A549 (cell line): Measurements from ENCODE around the gene RAPGEF2. TPM values are rescaled to one million over a fixed set of nuclear protein-coding genes. Genes with fewer than 3 reads are reported as not detected.

Experiments
- ATAC-seq, 2 experiments: fragments of 200-7000 bp in 1 of 2; fragments of >200 bp in 1 of 2; cut with Nextera tagmentation in 1 of 2; cut with Tn5 transposase in 1 of 2; 3 replicates each; pipeline versions ENCODE4 v1.8.0 to v1.9.1; 2018 to 2020; ENCODE audit warnings: mild to moderate bottlenecking in 1 of 2, moderate library complexity in 1 of 2
- CTCF ChIA-PET: fragments of 300-600 bp; sonication (Branson Sonifier 250); formaldehyde crosslinking; extraction: SDS; loops from one replicate; lab custom pipeline; 2021; ENCODE audit warnings: antibody characterized with exemption, inconsistent platforms; lab: Yijun Ruan, JAX
- POLR2A ChIA-PET: fragments of 350-600 bp; formaldehyde crosslinking; extraction: SDS; loops from one replicate; lab custom pipeline; 2021; ENCODE audit warnings: antibody characterized with exemption, inconsistent platforms; lab: Yijun Ruan, JAX
- DNase-seq, 2 experiments: peaks; one replicate each; pipeline versions ENCODE4 v3.0.0 to v3.0.0-alpha.2; 2011 to 2016; ENCODE audit warnings: low read depth in 1 of 2, low spot score in 1 of 2
- FAIRE-seq: peaks from 2 replicates; lab custom pipeline; 2011; peaks lifted over from hg19 to GRCh38; lab: Jason Lieb, UNC
- H3K27ac ChIP-seq, 2 experiments: fragments of >200 bp; sonication (Bioruptor Twin); formaldehyde crosslinking; 3 replicates each; pipeline ENCODE4 v1.5.1; 2016 to 2017
- H3K4me1 ChIP-seq: fragments of >200 bp; sonication (Bioruptor Twin); formaldehyde crosslinking; 3 replicates; pipeline ENCODE4 v1.6.1; 2016
- H3K4me2 ChIP-seq: fragments of >200 bp; sonication (Bioruptor Twin); formaldehyde crosslinking; 3 replicates; pipeline ENCODE4 v1.6.1; 2016
- H3K4me3 ChIP-seq: fragments of >200 bp; sonication (Bioruptor Twin); formaldehyde crosslinking; 3 replicates; pipeline ENCODE4 v1.5.1; 2016
- H3K9me3 ChIP-seq: fragments of >200 bp; sonication (Bioruptor Twin); formaldehyde crosslinking; 3 replicates; pipeline ENCODE4 v1.6.1; 2016
- CBX2 ChIP-seq: fragments of 200-600 bp; sonication (generic); IDR thresholded peaks from 2 replicates; pipeline ENCODE4 v1.6.1; 2016; ENCODE audit warnings: low read depth, mild to moderate bottlenecking, borderline replicate concordance
- EHF ChIP-seq: fragments of 250-450 bp; sonication (Bioruptor Pico); IDR thresholded peaks from 2 replicates; pipeline ENCODE4 v1.5.0; 2020; ENCODE audit warnings: mild to moderate bottlenecking
- EP300 ChIP-seq, 2 experiments: fragments of >200 bp; sonication (Bioruptor Twin); formaldehyde crosslinking; IDR thresholded peaks; 2 replicates in 1 of 2; 3 replicates in 1 of 2; pipeline ENCODE4 v1.6.1; 2016 to 2017
- ESRRA ChIP-seq: fragments of 150-350 bp; IDR thresholded peaks from 2 replicates; pipeline ENCODE4 v1.6.1; 2014; ENCODE audit warnings: mild to moderate bottlenecking, low read length, borderline replicate concordance
- GATA3 ChIP-seq: IDR thresholded peaks from 2 replicates; pipeline ENCODE4 v1.6.1; 2012; ENCODE audit warnings: borderline replicate concordance
- HMGXB4 ChIP-seq: fragments of 250-450 bp; sonication (Bioruptor Pico); IDR thresholded peaks from 2 replicates; pipeline ENCODE4 v1.5.0; 2021; ENCODE audit warnings: mild to moderate bottlenecking, moderate library complexity, borderline replicate concordance
- HOXB5 ChIP-seq: fragments of 250-450 bp; sonication (Bioruptor Pico); IDR thresholded peaks from 2 replicates; pipeline ENCODE4 v1.5.0; 2020; ENCODE audit warnings: mild to moderate bottlenecking, moderate library complexity
- KDM1A ChIP-seq: fragments of 200-600 bp; sonication (generic); IDR thresholded peaks from 2 replicates; pipeline ENCODE4 v1.6.1; 2016; ENCODE audit warnings: low read depth, mild to moderate bottlenecking
- KDM5A ChIP-seq: fragments of 200-600 bp; sonication (generic); IDR thresholded peaks from 2 replicates; pipeline ENCODE4 v1.6.1; 2016; ENCODE audit warnings: antibody characterized with exemption, mild to moderate bottlenecking
- MYC ChIP-seq: IDR thresholded peaks from 2 replicates; pipeline ENCODE4 v1.6.1; 2012; ENCODE audit warnings: mild to moderate bottlenecking, inconsistent platforms, low read length, improper control_type of control experiment, borderline replicate concordance
- NPAS2 ChIP-seq: fragments of 250-450 bp; sonication (Bioruptor Pico); IDR thresholded peaks from 2 replicates; pipeline ENCODE4 v1.8.0; 2022; ENCODE audit warnings: mild to moderate bottlenecking, moderate library complexity, borderline replicate concordance
- NR3C1 ChIP-seq: fragments of >200 bp; sonication (Bioruptor Twin); formaldehyde crosslinking; IDR thresholded peaks from 3 replicates; pipeline ENCODE4 v1.6.1; 2017
- POLR2AphosphoS2 ChIP-seq: conservative IDR thresholded peaks from 2 replicates; pipeline ENCODE4 v1.6.1; 2012; ENCODE audit warnings: low read length, improper control_type of control experiment, inconsistent platforms
- RCOR1 ChIP-seq: fragments of 150-350 bp; IDR thresholded peaks from 2 replicates; pipeline ENCODE4 v1.6.1; 2014; ENCODE audit warnings: antibody characterized with exemption, low read length, low read depth
- TFCP2L1 ChIP-seq: fragments of 250-450 bp; sonication (Bioruptor Pico); IDR thresholded peaks from 2 replicates; pipeline ENCODE4 v1.5.0; 2021; ENCODE audit warnings: mild to moderate bottlenecking
- TP53 ChIP-seq: fragments of 250-450 bp; sonication (Bioruptor Pico); IDR thresholded peaks from 2 replicates; pipeline ENCODE4 v1.5.0; 2021; ENCODE audit warnings: mild to moderate bottlenecking, moderate library complexity
- USF2 ChIP-seq: fragments of 450-650 bp; IDR thresholded peaks from 2 replicates; pipeline ENCODE4 v1.6.1; 2014; ENCODE audit warnings: antibody characterized with exemption
- ZNF302 ChIP-seq: fragments of 250-450 bp; sonication (Bioruptor Pico); IDR thresholded peaks from 2 replicates; pipeline ENCODE4 v1.9.0; 2021; ENCODE audit warnings: inconsistent platforms, mild to moderate bottlenecking, moderate library complexity
- ZSCAN20 ChIP-seq: fragments of 250-450 bp; sonication (Bioruptor Pico); IDR thresholded peaks from 2 replicates; pipeline ENCODE4 v1.8.0; 2022; ENCODE audit warnings: mild to moderate bottlenecking, moderate library complexity
- WGBS: methylation state at CpG from one replicate; pipeline ENCODE4 v1.1.6; 2017; ENCODE audit errors: missing lambda C conversion rate; 5-methylcytosine and 5-hydroxymethylcytosine counted together
- polyA plus RNA-seq, 4 experiments: library from polyadenylated mRNA; depleted of rRNA in 3 of 4; stranded (reverse); fragments of >200 nt; fragmentation: RNase III in 1 of 4; extraction: RNeasy Plus Mini Kit Qiagen cat#74134 plus additional on column Dnase treatment in 1 of 4; gene quantifications; 2 replicates in 3 of 4; 3 replicates in 1 of 4; pipeline ENCODE4 v1.2.3, GENCODE V29; 2011 to 2017
- TF ChIP-seq, protein P1 (sequence below): fragments of >200 bp; sonication (Bioruptor Twin); formaldehyde crosslinking; IDR thresholded peaks from 3 replicates; pipeline ENCODE4 v1.6.1; 2016
- TF ChIP-seq, protein P2 (sequence below): fragments of 150-350 bp; IDR thresholded peaks from 2 replicates; pipeline ENCODE4 v1.6.1; 2014; ENCODE audit warnings: low read depth, mild to moderate bottlenecking, low read length
- TF ChIP-seq, protein P3 (sequence below): IDR thresholded peaks from 2 replicates; pipeline ENCODE4 v1.6.1; 2012; ENCODE audit warnings: low read depth, borderline replicate concordance
- TF ChIP-seq, protein P4 (sequence below): IDR thresholded peaks from 2 replicates; pipeline ENCODE4 v1.6.1; 2012

Gene RAPGEF2
- polyA plus RNA-seq, 2 of the 4 experiments (the other 2 are of a cell fraction) = 10.7 to 31.8 TPM

- H3K4me3 ChIP-seq = no peak overlapping the region
- no peaks in the 10 kb centered on the region; the same call in 2 of the 3 replicates for H3K4me1 ChIP-seq
- DNase-seq (no peak), ATAC-seq (no peak), FAIRE-seq (no peak)
- H3K9me3 ChIP-seq = no peaks in the 10 kb centered on the region
- 54% methylated on average over 3 of the region's 3 CpGs for WGBS
- ChIA-PET POLR2A (no interaction called here), CTCF (no interaction called here)
- H3K27ac ChIP-seq = no peak overlapping the region
- H3K4me2 ChIP-seq = no peak overlapping the region
- TF ChIP-seq NPAS2 (CRISPR knock-in tag) (no peak), TFCP2L1 (no peak), EHF (no peak), CBX2 (no peak), NR3C1 (no peak), HOXB5 (CRISPR knock-in tag) (no peak), KDM1A (no peak)
- TF ChIP-seq, protein P1, sequence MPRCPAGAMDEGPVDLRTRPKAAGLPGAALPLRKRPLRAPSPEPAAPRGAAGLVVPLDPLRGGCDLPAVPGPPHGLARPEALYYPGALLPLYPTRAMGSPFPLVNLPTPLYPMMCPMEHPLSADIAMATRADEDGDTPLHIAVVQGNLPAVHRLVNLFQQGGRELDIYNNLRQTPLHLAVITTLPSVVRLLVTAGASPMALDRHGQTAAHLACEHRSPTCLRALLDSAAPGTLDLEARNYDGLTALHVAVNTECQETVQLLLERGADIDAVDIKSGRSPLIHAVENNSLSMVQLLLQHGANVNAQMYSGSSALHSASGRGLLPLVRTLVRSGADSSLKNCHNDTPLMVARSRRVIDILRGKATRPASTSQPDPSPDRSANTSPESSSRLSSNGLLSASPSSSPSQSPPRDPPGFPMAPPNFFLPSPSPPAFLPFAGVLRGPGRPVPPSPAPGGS = no peak
- TF ChIP-seq, protein P2, sequence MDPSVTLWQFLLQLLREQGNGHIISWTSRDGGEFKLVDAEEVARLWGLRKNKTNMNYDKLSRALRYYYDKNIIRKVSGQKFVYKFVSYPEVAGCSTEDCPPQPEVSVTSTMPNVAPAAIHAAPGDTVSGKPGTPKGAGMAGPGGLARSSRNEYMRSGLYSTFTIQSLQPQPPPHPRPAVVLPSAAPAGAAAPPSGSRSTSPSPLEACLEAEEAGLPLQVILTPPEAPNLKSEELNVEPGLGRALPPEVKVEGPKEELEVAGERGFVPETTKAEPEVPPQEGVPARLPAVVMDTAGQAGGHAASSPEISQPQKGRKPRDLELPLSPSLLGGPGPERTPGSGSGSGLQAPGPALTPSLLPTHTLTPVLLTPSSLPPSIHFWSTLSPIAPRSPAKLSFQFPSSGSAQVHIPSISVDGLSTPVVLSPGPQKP = no peak
- TF ChIP-seq, protein P3, sequence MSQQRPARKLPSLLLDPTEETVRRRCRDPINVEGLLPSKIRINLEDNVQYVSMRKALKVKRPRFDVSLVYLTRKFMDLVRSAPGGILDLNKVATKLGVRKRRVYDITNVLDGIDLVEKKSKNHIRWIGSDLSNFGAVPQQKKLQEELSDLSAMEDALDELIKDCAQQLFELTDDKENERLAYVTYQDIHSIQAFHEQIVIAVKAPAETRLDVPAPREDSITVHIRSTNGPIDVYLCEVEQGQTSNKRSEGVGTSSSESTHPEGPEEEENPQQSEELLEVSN = no peak
These were observed 121.5 kb downstream of the RAPGEF2 start for GRCh38 chr4:159224408-159224807.

DNA sequence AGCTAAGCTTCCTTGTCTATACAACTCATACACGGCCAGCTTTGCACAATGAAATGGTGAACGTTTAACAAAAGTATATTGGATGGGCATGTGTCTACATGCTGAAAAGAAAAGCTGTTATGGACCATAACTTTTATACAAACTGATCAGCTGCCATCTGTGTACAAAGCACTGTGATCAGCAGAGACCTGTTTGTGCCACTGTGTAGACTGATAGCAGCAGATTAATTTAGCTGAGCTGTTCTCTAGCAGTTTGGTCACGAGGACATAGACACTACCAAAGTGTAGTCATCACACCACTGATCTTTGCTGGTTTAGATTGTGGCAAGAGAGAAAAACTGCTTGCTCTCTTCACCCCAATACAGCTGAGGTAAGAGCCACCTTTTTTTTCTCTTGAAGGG is 124.5 kb downstream of the RAPGEF2 start:
- TF ChIP-seq GATA3 (no peak), NPAS2 (CRISPR knock-in tag) (no peak), POLR2AphosphoS2 (no peak), USF2 (no peak), NR3C1 (no peak)
- 76% methylated on average over 3 of the region's 3 CpGs for WGBS
- no peak overlapping the region for H3K4me3 ChIP-seq
- DNase-seq (no peak), ATAC-seq (peak in 1 of 2 experiments; percentile 25; a peak in 1 of 6 replicates), FAIRE-seq (no peak)
- H3K9me3 ChIP-seq = no peaks in the 10 kb centered on the region
- no peaks in the 10 kb centered on the region; the same call in 2 of the 3 replicates for H3K4me1 ChIP-seq
- H3K27ac ChIP-seq = no peak overlapping the region
- no peak overlapping the region for H3K4me2 ChIP-seq
- POLR2A ChIA-PET = no interaction called here
- CTCF ChIA-PET = interaction anchor here (1.1 to 1.5 kb wide), 2 partner anchors 9 to 24 kb away, joined by 3 to 6 read pairs; no protein-coding TSS in a partner anchor

GRCh38 chr4:159227984-159228383 is 125.1 kb downstream of the RAPGEF2 start:
- WGBS = 72% methylated on average over 11 of the region's 11 CpGs
- peak in 1 of 2 experiments; percentile 30 for DNase-seq
- peak in 1 of 2 experiments; percentile 64; a peak in 3 of 6 replicates for ATAC-seq
- TF ChIP-seq EP300 (IDR thresholded peaks at IDR 0.05) (no peak), KDM5A (no peak), CBX2 (no peak), TP53 (CRISPR knock-in tag) (no peak), ZNF302 (CRISPR knock-in tag) (no peak), MYC (no peak), ESRRA (no peak), ZSCAN20 (no peak), GATA3 (no peak), HMGXB4 (no peak), RCOR1 (no peak)
- TF ChIP-seq, protein P4, sequence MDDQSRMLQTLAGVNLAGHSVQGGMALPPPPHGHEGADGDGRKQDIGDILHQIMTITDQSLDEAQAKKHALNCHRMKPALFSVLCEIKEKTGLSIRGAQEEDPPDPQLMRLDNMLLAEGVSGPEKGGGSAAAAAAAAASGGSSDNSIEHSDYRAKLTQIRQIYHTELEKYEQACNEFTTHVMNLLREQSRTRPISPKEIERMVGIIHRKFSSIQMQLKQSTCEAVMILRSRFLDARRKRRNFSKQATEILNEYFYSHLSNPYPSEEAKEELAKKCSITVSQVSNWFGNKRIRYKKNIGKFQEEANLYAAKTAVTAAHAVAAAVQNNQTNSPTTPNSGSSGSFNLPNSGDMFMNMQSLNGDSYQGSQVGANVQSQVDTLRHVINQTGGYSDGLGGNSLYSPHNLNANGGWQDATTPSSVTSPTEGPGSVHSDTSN = no peak

More at GRCh38 chr4:159227984-159228383, 125.1 kb downstream of the RAPGEF2 start:
- ChIA-PET CTCF (interaction anchor here (1.5 kb wide), 1 partner anchor 25 kb away, joined by 6 read pairs; no protein-coding TSS in a partner anchor), POLR2A (no interaction called here)
- H3K27ac ChIP-seq = no peak overlapping the region
- H3K4me3 ChIP-seq = no peak overlapping the region
- no peaks in the 10 kb centered on the region for H3K9me3 ChIP-seq
- H3K4me2 ChIP-seq = no peak overlapping the region; the same call in 2 of the 3 replicates
- H3K4me1 ChIP-seq = no peaks in the 10 kb centered on the region; the same call in 2 of the 3 replicates
- no peak for FAIRE-seq
